Measurements from ENCODE around the gene PTPRF.

PTPRF gene

GRCh38 chr1:43513471-43514173 lies 17.1 kb upstream of the PTPRF start:
- no peak for DNase-seq

- DNase-seq, result no peak
These were observed 11.6 kb upstream of the PTPRF start for GRCh38 chr1:43518935-43519686.

DNA sequence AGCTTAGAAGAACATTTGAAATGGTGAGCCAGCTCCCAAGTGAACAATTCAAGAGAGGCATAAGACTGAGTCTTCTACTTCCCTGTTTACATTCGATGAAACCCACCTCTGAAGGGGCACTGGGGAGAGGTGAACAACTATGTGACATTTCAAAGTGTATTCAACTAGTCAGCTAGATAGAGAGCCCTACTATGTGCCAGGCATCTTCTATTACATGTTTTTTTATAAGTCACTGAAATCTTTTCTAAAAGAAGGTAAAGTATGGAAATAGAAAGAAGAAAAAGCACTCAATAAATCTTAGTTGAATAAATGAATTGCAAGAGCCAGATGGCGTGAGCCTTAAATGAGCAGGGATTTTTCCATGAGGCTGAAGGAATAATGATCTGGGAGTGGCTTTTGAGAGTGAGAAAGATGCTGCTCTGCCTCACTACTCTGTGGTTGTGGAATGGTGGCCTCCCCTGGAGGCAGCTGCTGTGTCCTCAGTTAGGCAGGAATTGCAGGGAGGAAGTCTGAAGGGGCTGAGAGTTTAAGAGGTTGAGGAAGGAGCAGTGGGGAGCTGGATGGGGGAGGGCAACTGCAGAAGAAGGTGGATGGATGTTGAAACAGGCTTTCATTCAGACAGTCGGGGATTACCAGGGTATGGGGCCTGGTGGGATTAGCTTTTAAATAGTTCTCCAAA lies 10.4 kb upstream of the PTPRF start:
- DNase-seq, result no peak

DNA sequence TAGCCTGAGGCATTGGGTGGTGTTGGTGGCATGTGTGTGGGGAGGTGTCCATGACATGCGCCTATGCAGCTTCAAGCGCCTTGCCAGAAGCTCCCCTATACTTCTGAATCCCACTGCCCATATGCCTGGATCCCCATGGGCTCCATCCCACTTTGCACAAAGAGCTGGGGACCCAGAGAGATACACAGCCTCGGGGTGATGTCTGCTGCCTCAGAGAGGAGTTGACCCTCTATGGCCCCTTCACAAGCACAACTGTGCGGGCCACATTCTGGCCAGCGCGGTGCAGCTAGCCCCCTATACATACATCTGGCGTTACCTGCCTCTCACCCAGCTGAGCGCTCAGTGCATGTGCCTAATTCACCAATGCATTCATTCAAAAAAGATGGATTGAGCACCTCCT lies 9.6 kb upstream of the PTPRF start:
- DNase-seq, result no peak

DNA sequence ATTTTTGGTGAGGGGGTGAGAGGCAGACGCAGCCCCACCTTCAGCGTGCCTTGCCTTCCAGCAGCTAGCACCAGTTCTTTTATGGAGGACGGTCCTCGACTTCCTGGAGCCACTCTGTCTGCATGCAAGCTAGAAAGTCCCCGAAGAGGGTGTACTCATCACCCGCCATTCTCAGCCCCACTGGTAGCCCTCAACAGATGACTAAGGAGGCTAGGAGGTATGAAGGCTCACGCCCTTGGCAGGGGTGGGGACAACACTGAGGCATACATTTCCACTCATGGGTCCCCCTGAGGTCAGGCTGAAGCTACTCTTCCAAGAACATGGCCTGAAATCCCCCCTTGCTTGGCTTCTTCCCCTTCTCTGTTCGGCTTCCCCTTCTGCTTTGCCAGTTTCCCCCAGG lies 8.9 kb upstream of the PTPRF start:
- DNase-seq, result no peak

DNA sequence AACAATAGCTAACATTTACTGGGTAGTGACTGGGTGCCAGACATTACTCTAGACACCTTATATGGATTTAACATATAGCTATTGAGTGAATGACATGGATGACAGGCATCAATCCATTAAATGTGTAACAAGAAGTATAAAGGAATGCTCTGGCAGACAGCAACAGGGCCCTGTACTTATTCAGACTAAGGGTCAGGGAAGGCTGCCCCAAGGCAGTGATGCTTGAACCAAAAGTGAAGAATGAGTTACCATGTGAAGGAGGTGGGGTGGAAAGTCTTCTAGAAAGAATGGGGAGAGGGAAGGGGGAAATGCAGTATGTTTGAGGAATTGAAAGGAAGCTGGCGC lies 8.3 kb upstream of the PTPRF start:
- no peak for DNase-seq

DNA sequence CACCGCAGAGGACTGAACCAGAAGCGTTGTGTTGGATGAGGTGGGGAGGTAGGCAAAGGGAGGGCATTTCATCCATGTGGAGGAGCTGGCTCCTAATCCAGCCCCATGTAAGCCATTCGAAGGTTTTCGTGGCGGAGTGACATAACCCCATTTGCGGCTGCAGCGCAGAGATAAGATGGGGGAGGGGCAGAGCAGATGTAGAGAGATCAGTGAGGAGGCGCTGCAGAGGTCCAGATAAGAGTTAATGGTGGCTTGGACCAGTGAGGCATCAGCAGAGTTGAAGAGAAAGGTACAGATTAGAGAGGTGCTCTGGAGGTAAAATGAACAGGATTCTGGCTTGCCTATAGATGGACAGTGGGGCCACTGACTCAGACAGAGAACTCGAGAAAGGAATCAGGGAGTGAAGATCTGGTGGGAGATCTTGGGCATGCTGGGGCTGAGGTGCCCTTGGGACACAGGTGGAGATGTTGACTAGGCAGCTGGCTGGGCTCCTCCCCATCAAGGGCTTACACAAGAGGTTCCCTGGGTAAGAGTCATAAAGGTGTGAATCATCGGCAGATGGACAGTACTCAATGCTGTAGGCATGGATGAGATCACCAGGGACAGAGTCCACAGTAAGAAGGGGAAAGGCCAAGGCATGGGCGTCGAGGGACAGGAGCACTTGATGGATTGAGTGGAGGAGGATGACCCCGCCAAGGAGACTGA lies 7.8 kb upstream of the PTPRF start:
- DNase-seq, result peak; percentile 44

GRCh38 chr1:43524804-43525203 lies 5.9 kb upstream of the PTPRF start:
- no peak for DNase-seq

DNA sequence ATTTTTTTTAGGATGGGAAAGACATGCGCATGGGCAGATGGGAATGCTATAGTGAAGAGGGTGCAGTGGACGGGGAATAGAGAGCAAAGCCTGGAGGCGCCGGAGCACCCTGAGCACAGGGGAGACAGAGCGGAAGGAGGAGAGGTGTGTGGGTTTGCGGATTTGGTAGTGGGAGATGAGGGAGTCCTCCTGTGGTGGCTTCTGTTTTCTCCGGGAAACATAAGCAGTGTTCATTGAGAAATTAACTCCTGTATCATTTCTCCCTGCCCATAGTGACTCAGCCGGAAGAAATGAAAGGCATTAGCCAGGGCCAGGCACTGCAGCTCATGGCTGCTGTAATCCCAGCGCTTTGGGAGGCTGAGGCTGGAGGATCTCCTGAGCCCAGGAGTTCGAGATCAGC lies 4.7 kb upstream of the PTPRF start:
- DNase-seq, result no peak

- no peak for DNase-seq
These were observed 3.4 kb upstream of the PTPRF start for GRCh38 chr1:43527111-43527878.

DNA sequence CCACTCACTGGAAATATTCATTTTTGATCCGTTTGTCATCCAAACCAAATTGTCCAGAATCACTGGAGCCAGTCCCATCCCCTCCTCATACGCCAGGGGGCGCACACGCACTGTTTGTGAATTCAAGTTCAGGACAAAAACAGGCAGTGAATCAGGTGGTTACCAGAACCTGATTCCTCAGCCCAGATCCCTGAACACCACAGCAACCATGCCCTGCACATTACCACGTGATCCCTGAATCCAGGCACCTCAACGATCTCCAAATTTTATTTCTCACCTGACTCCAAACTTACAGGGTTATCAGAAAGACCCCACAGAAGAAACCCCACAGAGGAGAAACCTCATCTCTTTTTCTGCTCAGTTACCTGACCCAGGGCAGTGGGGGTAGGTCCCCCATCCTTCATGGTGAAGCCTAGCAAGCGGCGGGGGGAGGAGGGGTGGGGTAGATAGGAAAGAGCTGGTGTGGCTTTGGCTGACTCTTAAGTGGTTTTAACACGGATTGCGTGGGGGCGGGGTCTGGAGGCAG lies 1.4 kb upstream of the PTPRF start:
- peak; percentile 61 for DNase-seq

GRCh38 chr1:43531107-43531905 lies 623 bp downstream of the PTPRF start:
- DNase-seq, result no peak

GRCh38 chr1:43531906-43532584 lies 1.4 kb downstream of the PTPRF start:
- no peak for DNase-seq

DNA sequence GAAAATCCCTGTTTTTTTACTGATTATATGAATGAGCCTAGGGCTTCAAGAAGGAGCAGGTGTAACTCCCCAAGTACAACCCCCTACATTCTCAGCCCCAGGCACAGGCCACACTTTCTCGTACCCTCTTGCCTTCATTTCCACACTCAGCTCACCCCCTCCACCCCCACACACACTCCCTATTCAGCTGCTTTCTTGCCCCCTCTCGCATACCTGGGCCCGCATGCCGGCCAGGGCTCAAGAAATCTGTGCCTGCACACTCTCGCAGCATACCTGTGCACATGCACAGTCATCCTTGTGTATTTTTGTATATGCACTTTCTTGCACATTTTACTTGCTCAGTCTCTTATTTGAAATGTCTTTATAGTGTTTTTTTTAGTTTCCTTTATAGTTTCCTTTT lies 2.0 kb downstream of the PTPRF start:
- no peak for DNase-seq

GRCh38 chr1:43533584-43533983 lies 2.9 kb downstream of the PTPRF start:
- DNase-seq, result no peak

DNA sequence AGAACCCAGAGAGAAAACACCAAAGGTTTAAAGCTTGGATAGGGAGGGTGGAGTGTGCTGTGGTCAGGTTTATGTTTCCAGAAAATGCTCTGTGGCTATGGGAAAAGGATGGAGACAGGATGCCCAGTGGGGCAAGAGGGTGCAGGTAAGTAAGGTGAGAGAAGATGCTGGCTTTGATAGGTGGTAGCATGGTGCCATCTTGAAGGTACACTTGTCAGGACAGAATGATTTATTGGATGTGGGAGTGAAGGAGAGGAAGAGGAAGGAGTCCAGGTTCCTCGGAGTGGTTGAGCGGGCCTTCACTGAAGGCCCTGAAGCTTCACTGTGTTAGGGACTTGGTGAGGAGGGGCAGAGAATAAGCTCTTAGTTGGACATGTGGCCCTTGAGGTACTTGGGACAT lies 3.6 kb downstream of the PTPRF start:
- DNase-seq, result no peak

DNA sequence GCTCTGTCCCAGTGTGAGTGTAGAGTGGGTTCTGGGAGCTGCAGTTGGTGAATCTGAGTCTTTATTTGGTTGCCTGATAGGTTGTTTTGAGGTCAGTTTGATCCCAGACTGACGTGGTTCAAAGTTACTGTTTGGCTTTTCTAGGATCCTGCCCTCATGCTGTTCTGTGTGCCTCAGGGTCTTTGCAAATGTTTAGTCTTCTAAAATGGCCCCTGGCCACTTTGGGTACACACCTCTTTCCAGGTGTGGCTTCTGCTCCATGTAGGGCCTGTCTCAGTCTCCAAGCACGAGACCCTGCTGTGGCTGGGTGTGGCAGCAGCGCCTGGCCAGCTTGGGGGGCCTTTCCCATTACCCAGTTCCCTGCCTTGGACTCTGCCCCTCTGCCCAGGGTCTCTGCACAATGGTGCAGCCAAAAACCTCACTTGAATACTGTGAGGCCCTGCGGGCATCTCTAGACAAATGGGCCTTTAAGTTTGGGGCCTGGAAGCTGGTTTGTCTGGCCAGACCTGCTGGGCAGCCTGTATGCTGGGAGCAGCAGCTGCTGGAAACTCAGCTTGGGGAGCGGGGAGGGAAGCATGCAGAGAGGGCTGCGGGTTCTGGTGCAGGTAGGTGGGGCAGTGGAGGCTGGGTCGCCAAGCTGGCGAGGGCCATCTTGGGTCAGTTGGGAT lies 5.6 kb downstream of the PTPRF start:
- no peak for DNase-seq

DNA sequence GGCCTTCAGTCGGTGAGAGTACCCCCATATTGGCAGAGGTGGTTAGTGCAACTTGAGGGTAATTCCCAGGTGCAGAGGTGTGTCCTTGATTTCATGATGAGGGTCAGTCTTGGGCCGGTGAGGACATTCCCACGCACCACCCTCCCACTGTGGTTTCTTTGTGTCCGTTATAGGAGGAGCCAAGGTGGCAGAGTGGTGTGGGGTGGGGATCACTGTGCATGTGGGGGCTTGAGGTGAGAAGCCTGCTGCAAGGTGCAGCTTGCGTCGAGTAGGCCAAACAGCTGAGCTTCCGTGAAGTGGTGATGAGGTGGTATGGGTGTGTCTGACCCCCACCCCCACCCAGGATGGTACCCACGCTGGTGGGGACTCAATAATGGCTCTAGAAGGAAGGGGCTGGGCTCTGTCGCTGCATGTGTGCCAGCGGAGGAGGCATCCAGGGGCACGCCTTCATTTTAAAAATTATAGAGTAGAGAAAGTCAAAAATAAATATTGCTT lies 6.2 kb downstream of the PTPRF start:
- DNase-seq, result no peak

GRCh38 chr1:43537423-43538142 lies 6.9 kb downstream of the PTPRF start:
- DNase-seq, result no peak

GRCh38 chr1:43538143-43538487 lies 7.4 kb downstream of the PTPRF start:
- DNase-seq, result no peak
